ENCODE data around the gene TCAP. TPM values are rescaled to one million over a fixed set of nuclear protein-coding genes. Genes with fewer than 3 reads are reported as not detected.

TCAP gene
- polyA plus RNA-seq, 6 donors from 2014 or later = 0.12 to 0.25 (median 0.24) TPM; not detected in 3

GRCh38 chr17:39647256-39647655 lies 17.9 kb upstream of the TCAP start:
- DNase-seq = no peak
- no peaks in the 10 kb centered on the region for H3K27me3 Mint-ChIP-seq
- H3K36me3 Mint-ChIP-seq = peaks cover 0 to 6% of the 10 kb centered on the region in 2 donors
- H3K9me3 Mint-ChIP-seq = no peaks in the 10 kb centered on the region
- no peak for ATAC-seq (ENCODE audit: low read depth in 2 of 2)
- H3K4me1 Mint-ChIP-seq = peaks cover 42 to 67% (median 61%) of the 10 kb centered on the region in 3 donors
- H3K27ac Mint-ChIP-seq = no peak overlapping the region
- no peak overlapping the region for H3K4me3 Mint-ChIP-seq

GRCh38 chr17:39648616-39649366 lies 16.4 kb upstream of the TCAP start:
- Mint-ChIP-seq H3K27ac (peak overlapping the region in 3 of 6 donors; percentile 26 to 93 (median 46)), H3K4me1 (peaks cover 37 to 65% (median 56%) of the 10 kb centered on the region in 3 donors), H3K36me3 (peaks cover 0 to 6% of the 10 kb centered on the region in 2 donors), H3K9me3 (no peaks in the 10 kb centered on the region), H3K27me3 (no peaks in the 10 kb centered on the region), H3K4me3 (peak overlapping the region in 1 of 8 donors; percentile 4)
- ATAC-seq (ENCODE audit: low read depth in 2 of 2) = no peak
- no peak for DNase-seq

GRCh38 chr17:39650121-39650579 lies 15.0 kb upstream of the TCAP start:
- H3K27me3 Mint-ChIP-seq = no peaks in the 10 kb centered on the region
- H3K4me1 Mint-ChIP-seq = peaks cover 40 to 67% (median 53%) of the 10 kb centered on the region in 3 donors
- H3K9me3 Mint-ChIP-seq = no peaks in the 10 kb centered on the region
- DNase-seq (no peak), ATAC-seq (ENCODE audit: low read depth in 2 of 2) (no peak)
- H3K36me3 Mint-ChIP-seq = peaks cover 0 to 6% of the 10 kb centered on the region in 2 donors
- no peak overlapping the region for H3K4me3 Mint-ChIP-seq
- H3K27ac Mint-ChIP-seq = peak overlapping the region in 1 of 6 donors; percentile 61

- no peaks in the 10 kb centered on the region for H3K27me3 Mint-ChIP-seq
- peaks cover 45 to 66% (median 52%) of the 10 kb centered on the region in 3 donors for H3K4me1 Mint-ChIP-seq
- no peaks in the 10 kb centered on the region for H3K9me3 Mint-ChIP-seq
- H3K27ac Mint-ChIP-seq = peak overlapping the region in 4 of 6 donors; percentile 28 to 88 (median 40)
- DNase-seq (no peak), ATAC-seq (ENCODE audit: low read depth in 2 of 2) (no peak)
- peaks cover 0 to 12% of the 10 kb centered on the region in 2 donors for H3K36me3 Mint-ChIP-seq
- no peak overlapping the region for H3K4me3 Mint-ChIP-seq
These were observed 13.1 kb upstream of the TCAP start for GRCh38 chr17:39651923-39652586.

GRCh38 chr17:39652587-39653315 lies 12.4 kb upstream of the TCAP start:
- H3K4me1 Mint-ChIP-seq = peaks cover 47 to 60% (median 55%) of the 10 kb centered on the region in 3 donors
- no peak overlapping the region for H3K4me3 Mint-ChIP-seq
- ATAC-seq (ENCODE audit: low read depth in 2 of 2) = no peak
- H3K27ac Mint-ChIP-seq = peak overlapping the region in 3 of 6 donors; percentile 28 to 88 (median 29)
- no peak for DNase-seq
- no peaks in the 10 kb centered on the region for H3K9me3 Mint-ChIP-seq
- H3K27me3 Mint-ChIP-seq = no peaks in the 10 kb centered on the region
- peaks cover 0 to 12% of the 10 kb centered on the region in 2 donors for H3K36me3 Mint-ChIP-seq

GRCh38 chr17:39653316-39653661 lies 11.9 kb upstream of the TCAP start:
- Mint-ChIP-seq H3K9me3 (no peaks in the 10 kb centered on the region), H3K36me3 (peaks cover 0 to 12% of the 10 kb centered on the region in 2 donors), H3K4me3 (no peak overlapping the region), H3K4me1 (peaks cover 52 to 65% (median 61%) of the 10 kb centered on the region in 3 donors), H3K27ac (peak overlapping the region in 2 of 6 donors; percentile 29 to 86), H3K27me3 (no peaks in the 10 kb centered on the region)
- DNase-seq (no peak), ATAC-seq (ENCODE audit: low read depth in 2 of 2) (no peak)

GRCh38 chr17:39653662-39654331 lies 11.4 kb upstream of the TCAP start:
- Mint-ChIP-seq H3K36me3 (peaks cover 0 to 12% of the 10 kb centered on the region in 2 donors), H3K27ac (peak overlapping the region in 2 of 6 donors; percentile 72 to 86), H3K4me1 (peaks cover 54 to 67% (median 63%) of the 10 kb centered on the region in 3 donors), H3K27me3 (no peaks in the 10 kb centered on the region), H3K4me3 (no peak overlapping the region), H3K9me3 (no peaks in the 10 kb centered on the region)
- DNase-seq (peak; percentile 59), ATAC-seq (ENCODE audit: low read depth in 2 of 2) (peak; percentile 72 to 79)

GRCh38 chr17:39655105-39655504 lies 10.0 kb upstream of the TCAP start:
- Mint-ChIP-seq H3K27me3 (no peaks in the 10 kb centered on the region), H3K36me3 (peaks cover 0 to 10% of the 10 kb centered on the region in 2 donors), H3K4me1 (peaks cover 60 to 73% (median 71%) of the 10 kb centered on the region in 3 donors), H3K27ac (peak overlapping the region in 3 of 6 donors; percentile 33 to 76 (median 47)), H3K9me3 (no peaks in the 10 kb centered on the region), H3K4me3 (no peak overlapping the region)
- ATAC-seq (ENCODE audit: low read depth in 2 of 2) (no peak), DNase-seq (no peak)

GRCh38 chr17:39658346-39658745 lies 6.8 kb upstream of the TCAP start:
- Mint-ChIP-seq H3K9me3 (no peaks in the 10 kb centered on the region), H3K4me1 (peaks cover 52 to 72% (median 70%) of the 10 kb centered on the region in 3 donors), H3K27ac (peak overlapping the region in 5 of 6 donors; percentile 58 to 96 (median 82)), H3K27me3 (no peaks in the 10 kb centered on the region), H3K4me3 (peak overlapping the region in 4 of 8 donors; percentile 1 to 44 (median 12)), H3K36me3 (peaks cover 0 to 15% of the 10 kb centered on the region in 2 donors)
- ATAC-seq (ENCODE audit: low read depth in 2 of 2) (no peak), DNase-seq (no peak)

- Mint-ChIP-seq H3K27ac (peak overlapping the region; percentile 33 to 96 (median 88)), H3K4me1 (peaks cover 48 to 68% (median 66%) of the 10 kb centered on the region in 3 donors), H3K4me3 (peak overlapping the region in 6 of 8 donors; percentile 15 to 87 (median 71)), H3K9me3 (no peaks in the 10 kb centered on the region), H3K36me3 (peaks cover 0 to 15% of the 10 kb centered on the region in 2 donors), H3K27me3 (no peaks in the 10 kb centered on the region)
- no peak for ATAC-seq (ENCODE audit: low read depth in 2 of 2)
- no peak for DNase-seq
These were observed 6.4 kb upstream of the TCAP start for GRCh38 chr17:39658760-39659159.

- Mint-ChIP-seq H3K9me3 (no peaks in the 10 kb centered on the region), H3K4me1 (peaks cover 45 to 64% (median 64%) of the 10 kb centered on the region in 3 donors), H3K36me3 (peaks cover 0 to 15% of the 10 kb centered on the region in 2 donors), H3K27ac (peak overlapping the region; percentile 79 to 96 (median 91)), H3K27me3 (no peaks in the 10 kb centered on the region), H3K4me3 (peak overlapping the region; percentile 53 to 87 (median 80))
- peak; percentile 39 for DNase-seq
- ATAC-seq (ENCODE audit: low read depth in 2 of 2) = peak; percentile 82 to 85
These were observed 5.7 kb upstream of the TCAP start for GRCh38 chr17:39659279-39660010.

GRCh38 chr17:39660011-39660360 lies 5.2 kb upstream of the TCAP start:
- Mint-ChIP-seq H3K9me3 (no peaks in the 10 kb centered on the region), H3K36me3 (peaks cover 0 to 15% of the 10 kb centered on the region in 2 donors), H3K4me1 (peaks cover 42 to 69% (median 59%) of the 10 kb centered on the region in 3 donors), H3K27ac (peak overlapping the region in 5 of 6 donors; percentile 79 to 96 (median 93)), H3K27me3 (no peaks in the 10 kb centered on the region), H3K4me3 (peak overlapping the region; percentile 53 to 87 (median 80))
- ATAC-seq (ENCODE audit: low read depth in 2 of 2) (no peak), DNase-seq (no peak)

Measured in naive B cell (primary cell).